G401.6 (cell line): Measurements from ENCODE around the gene FAM149A.

ENCODE experiments used
- FAIRE-seq: peaks from 2 replicates; lab custom pipeline; 2012; peaks lifted over from hg19 to GRCh38; lab: Jason Lieb, UNC

The FAM149A gene

GRCh38 chr4:186158966-186159365 is 54.5 kb downstream of the FAM149A start:
- no peak for FAIRE-seq

DNA sequence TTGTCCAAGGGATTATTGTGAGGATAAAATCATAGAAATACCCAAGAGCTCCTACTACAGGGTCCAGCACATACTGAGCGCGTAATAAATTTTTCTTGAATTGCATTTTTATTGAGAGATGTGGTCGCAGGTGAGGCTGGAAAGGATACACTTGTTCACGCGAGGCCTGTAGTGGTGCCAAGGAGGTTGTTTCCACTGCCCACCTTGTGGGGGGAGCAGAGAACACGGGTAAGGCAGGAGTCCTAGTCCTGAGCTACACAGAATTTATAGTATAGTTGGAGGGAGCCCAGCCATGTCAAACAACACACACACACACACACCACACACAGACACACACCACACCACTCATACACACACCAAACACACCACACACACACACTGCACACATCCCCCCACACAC is 55.1 kb downstream of the FAM149A start:
- no peak for FAIRE-seq

GRCh38 chr4:186161138-186161537 is 56.6 kb downstream of the FAM149A start:
- FAIRE-seq: no peak

DNA sequence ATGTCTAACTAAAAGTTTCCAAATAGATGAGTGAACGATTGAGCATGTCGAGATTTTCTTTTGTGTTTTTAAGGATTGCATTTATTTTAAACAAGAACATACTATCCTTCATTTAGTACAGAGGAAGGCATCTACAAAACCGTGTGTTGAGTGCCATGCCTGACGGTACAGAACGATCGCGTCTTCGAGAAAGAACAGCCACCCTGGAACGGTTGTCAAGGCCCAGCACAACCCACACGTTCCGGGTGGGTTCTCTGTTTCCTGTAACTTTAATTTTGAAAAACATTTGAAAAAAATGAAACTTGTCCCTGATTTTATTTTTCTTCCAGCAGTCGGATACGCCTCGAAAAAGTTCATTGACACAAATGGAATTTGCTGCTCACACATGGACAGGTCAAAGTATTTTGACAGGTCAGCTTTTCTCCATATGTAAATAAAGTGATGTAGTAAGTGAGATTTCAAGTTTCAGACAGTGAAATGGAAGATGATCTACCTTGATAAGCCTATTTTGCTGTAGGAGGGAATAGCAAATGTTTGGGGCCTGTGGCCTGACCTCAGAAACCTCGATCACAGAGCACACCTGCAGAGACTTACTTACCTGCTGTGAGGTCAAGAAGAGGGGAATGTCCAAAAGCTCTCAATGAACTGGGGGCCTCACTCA is 62.5 kb downstream of the FAM149A start:
- FAIRE-seq: no peak

- no peak for FAIRE-seq
These were observed 63.1 kb downstream of the FAM149A start for GRCh38 chr4:186167605-186168004.

DNA sequence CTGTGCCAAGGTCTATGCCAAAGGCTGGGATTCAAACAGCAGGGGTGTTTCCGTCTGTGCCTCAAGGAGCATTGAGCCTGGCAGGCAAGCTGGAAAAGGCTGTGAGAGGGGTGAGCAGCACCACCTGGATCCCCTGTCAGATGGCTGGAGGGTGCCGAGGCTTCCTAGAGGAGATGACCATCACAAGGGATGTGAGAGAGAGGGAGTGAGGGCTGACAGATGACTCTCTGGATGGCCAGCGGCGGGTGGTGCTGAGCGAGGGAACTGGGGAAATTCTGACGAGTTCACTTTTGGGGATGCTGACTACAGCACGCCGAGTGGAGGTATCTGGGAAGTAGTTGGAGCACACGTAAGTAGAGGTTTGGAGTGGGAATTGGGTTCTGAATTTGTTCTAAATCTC is 64.2 kb downstream of the FAM149A start:
- no peak for FAIRE-seq

DNA sequence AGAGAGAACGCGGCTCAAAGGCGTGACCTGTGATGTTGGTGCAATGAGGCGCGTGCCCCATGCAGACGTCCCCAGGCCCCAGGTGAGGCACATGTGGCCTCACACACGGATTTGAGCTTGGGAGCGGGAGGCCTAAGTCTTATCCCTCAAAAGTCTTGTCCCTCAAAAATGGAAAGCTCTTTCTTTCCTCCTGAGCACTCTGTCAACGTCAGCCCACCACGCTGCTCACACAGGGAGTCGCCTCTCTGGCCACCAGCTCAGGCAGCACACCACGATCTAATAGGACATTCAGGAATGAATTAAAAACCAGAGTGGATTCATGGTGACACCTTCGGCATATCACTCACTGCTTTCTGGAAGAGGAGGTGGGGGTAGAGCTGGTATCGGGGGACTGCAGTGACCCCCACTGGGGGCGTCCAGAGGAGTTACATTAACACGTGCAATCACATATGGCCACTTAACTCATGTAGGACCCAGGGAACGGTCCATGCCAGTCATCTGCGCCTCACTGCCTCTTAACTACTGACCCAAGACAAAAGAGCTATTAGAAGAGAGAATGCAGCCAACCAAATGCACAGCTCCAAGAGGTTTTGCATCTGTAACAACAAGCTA is 64.9 kb downstream of the FAM149A start:
- FAIRE-seq: no peak

DNA sequence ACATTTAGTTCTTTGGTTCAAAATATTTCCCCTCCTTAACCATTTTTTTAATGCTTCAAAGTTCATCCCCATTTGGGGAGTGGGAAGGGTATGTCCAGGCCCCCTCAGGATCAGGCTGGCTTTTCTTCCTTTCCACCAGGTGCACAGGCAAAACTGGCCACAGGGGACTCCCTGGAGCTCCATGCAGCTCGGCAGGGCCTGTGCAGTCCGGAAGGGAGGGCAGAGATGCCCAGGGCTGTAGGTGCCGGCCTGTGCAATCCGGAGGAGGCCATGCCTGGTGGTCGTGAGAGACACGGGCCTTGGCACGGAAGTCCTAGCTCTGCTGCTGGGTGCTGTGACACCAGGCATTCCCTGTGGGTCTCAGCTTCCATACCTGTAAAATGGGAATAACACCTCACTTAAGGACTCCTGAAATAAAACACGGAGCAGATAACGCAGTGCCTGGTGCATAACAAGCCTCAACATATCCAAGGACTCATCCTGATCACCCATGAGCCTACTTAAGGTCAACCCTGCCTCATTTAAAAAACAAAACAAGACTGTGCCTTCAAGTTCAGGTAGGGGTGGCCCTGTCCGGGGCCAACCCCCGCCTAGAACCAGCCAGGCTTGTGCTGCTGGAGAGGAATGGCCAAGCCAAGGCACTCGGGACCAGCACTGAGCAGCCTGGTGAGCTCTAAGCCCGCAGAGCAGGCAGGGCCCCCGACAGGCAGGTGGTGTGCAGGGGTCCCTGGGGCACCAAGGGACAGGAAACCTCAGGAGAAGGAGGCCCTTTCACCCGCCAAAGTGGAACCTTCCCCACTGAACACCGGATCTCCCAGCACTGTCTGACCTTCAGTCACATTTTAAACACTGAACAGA is 65.7 kb downstream of the FAM149A start:
- no peak for FAIRE-seq

- no peak for FAIRE-seq
These were observed 66.5 kb downstream of the FAM149A start for GRCh38 chr4:186170966-186171365.

DNA sequence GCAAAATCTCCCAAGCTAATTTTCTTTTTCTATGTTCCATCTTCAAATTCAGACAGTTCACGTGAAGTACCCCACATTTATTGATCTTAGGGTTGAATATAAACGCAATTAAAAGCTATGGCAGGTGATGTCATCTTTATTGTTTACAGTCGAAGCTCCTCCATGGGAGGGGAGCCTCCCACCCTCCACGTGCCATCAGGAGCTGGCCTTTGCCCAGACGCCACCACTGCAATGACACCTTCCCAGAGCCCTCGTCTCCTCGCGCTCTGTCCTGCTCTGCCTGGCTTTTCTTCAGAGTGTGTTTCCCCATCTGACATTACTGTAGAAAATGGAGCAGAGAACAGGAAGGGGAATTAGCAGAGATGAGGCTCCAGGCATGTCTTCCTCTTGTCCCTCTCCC is 68.0 kb downstream of the FAM149A start:
- no peak for FAIRE-seq

- no peak for FAIRE-seq
These were observed 83.6 kb downstream of the FAM149A start for GRCh38 chr4:186188107-186188506.

DNA sequence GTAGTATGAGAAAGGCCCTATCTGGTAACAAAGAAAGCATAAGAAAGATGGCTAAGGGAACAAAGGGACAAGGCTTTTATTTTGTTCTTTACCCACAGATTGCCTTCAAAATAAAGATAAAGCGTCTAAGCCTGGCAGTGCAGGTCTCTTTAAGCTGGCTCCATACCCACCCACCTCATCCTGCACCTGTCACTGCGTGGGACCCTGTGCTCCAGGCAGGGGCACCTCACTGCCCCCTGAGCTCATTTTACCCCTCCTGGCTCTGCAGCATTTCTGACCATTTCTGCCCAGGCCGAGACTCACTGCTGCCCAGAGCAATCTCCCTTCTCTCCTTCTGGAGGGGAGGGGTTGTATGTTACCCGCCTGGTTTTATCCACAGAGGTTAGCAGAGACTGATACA is 85.2 kb downstream of the FAM149A start:
- FAIRE-seq: no peak

GRCh38 chr4:186190581-186191199 is 86.2 kb downstream of the FAM149A start:
- no peak for FAIRE-seq

DNA sequence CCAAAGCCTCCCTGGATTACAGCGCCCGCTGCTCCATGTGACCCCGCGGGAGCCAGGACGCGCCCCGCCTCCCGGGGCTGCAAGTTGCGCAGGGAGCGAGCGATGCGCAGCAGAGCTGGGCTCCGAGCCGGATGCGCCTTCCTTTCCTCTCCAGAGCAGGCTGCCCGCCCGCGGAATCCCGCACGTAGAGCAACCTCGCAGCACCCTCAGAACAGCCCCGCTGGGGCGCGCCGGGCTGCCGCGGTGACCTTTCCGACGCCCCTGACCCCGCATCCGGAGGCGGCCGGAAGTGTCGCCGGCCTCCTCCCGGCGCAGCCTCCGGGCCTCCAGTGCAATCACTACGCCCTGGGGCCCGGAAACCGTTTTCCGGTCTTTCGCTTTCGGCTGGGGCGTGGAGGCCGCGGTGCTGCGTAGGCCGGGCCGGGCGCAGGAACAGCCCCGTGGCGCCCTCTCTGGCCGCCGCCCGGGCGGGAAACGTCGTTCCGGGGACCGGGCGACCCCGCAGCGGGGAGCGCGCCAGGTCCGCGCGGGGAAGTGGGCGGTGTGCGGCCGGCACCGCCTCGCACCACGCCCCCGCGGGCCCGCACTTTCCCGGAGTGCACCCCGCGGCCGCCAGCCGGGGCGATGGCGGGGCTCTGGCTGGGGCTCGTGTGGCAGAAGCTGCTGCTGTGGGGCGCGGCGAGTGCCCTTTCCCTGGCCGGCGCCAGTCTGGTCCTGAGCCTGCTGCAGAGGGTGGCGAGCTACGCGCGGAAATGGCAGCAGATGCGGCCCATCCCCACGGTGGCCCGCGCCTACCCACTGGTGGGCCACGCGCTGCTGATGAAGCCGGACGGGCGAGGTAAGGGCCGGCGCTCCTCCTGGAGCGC is 86.9 kb downstream of the FAM149A start, which contains the start of gene CYP4V2:
Gene CYP4V2, plus strand, starts transcription at position 368 of the 866 bp plus-strand sequence. Its CDS starts 257 bp downstream, at position 625.
- no peak for FAIRE-seq

DNA sequence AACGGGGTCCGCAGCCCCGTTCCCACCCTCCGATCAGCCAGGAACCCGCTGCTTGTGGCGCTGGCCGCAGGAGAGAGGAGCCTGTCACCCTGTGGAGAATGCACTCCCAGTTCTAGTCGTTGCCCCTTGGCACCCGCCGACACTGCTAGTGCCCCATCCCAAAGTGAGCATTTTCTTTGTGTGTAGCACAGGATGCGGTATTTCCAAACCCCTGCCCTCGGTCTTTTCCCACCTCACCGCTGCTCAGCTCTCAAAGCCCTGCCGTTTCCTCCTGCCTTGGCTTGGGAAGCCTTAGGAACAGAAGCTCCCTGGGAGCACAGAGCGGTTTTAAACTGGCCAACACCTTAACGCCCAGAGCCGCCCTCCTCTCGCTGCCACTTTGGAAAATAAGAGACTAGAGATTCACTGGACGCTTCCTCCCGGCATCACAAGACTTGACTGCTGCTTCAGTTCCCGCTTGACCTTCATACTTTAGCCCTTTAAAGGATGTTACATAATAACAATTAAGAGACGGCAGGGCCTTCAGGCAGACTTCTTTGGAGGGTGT is 87.6 kb downstream of the FAM149A start:
- no peak for FAIRE-seq

- no peak for FAIRE-seq
These were observed 89.3 kb downstream of the FAM149A start for GRCh38 chr4:186193851-186194250.

GRCh38 chr4:186196063-186196462 is 91.6 kb downstream of the FAM149A start:
- FAIRE-seq: no peak

DNA sequence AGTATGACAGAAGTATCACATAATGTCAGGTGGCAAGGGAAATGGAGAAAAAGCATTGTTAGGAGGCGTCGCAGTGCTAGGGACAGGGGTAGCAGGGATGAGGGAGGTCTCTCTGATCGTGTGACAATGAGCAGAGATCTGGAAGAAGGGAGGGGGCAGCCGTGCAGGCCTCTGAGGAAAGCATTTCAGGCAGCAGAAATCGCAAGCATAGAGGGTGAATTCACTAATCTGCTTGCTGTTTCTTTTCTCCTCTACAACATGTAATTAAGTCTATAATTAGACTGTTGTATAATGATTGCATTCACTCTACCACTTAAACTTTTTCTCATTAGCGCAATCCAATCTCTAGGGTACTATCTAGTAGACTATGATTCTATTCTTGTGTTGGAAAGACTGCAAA is 96.0 kb downstream of the FAM149A start:
- FAIRE-seq: no peak

- no peak for FAIRE-seq
These were observed 96.5 kb downstream of the FAM149A start for GRCh38 chr4:186201010-186201409.

DNA sequence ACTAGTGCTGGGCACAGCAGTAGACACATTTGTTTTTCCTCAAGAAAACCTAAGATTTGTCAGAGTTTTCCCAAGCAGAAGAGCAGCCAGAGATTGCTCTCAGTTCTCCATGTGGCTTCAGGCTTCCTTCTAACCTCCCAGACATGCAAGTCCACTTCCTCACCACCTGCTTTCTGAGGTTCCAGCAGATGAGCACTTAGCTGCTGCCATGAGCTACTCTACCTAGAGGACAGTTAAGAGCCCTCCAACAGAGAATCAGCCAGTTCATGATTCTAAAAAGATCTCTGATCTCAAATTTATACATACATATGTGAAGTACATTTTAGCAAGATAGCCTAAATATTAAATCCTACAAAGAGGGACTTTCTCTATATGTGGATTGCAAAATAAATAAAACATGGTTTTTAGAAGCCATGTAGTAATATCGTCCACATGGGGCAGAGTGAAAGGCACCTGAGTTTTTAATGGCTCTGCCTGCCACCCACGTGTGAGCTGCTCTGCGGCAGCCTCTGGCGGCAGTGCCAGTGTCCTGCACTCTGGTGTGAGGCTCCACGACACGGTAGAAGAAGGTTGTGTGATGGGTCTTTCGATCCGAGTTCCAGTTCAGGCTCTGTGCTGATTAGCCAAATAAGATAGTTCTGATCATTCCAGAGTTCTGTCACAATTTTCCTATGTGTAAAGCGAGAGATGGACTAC is 97.2 kb downstream of the FAM149A start:
- peak; percentile 40 for FAIRE-seq
